Kidney tubule cell (primary cell): ENCODE measurements around the gene REC8.
"Not testable (repeated sequence)": the region's sequence is repeated elsewhere in the genome, so short reads cannot be mapped to it uniquely, and the experiment has no call there.

Experiments
- DNase-seq: peaks from one replicate; pipeline ENCODE4 v3.0.0-alpha.2; 2018; ENCODE audit warnings: low spot score

Gene REC8

DNA sequence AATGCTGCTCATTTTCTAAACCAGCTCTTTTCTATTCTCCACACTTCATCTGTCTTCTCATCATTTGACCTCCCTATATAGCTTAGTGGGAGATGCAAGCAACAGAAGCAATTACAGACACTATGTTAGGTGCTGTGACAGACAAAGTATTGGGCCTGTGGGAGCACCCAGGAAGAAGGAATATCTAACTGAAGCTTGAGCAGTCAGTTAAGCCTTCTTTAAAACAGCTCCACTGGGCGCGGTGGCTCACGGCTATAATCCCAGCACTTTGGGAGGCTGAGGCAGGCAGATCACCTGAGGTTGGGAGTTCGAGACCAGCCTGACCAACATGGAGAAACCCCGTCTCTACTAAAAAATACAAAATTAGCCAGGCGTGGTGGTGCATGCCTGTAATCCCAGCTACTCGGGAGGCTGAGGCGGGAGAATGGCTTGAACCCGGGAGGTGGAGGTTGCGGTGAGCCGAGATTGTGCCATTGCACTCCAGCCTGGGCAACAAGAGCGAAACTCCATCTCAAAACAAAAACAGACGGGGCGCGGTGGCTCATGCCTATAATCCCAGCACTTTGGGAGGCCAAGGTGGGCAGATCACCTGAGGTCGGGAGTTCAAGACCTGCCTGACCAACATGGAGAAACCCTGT, 31.5 kb downstream of the REC8 start:
- not testable (repeated sequence) for DNase-seq

GRCh38 chr14:24204163-24205146, 32.6 kb downstream of the REC8 start:
- no peak for DNase-seq

DNA sequence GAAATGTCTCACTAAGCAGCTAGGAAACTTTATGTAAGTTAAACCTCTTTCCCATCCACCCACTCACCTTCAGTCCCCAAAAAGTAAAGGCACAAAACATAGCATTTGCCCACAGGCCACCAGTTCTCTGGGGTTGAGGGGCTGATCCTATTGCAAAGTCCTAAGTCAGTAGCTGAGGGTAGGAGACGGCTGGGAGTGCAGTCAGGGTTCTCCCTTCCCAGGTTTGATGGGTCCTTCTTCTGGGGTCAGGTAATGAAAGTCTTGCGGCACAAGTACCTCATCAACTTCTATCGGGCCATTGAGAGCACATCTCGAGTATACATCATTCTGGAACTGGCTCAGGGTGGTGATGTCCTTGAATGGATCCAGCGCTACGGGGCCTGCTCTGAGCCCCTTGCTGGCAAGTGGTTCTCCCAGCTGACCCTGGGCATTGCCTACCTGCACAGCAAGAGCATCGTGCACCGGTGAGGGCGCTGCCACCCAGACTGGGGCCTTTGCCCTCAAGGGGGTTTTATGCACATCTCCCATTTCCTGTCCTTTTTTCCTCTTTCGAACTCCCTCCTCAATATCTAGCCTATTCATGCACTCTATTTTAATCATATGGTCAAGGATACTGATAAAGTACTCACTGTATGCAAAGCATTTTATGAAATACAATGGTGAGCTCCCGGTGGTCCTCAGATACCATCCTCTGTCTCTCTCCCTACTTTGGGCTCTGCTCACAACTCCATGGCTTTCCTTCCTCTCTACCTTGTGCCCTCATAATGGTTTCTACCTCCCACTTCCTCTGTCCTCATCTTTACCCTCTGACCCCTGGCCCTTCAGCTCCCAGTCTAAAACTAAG, 34.6 kb downstream of the REC8 start:
- DNase-seq = no peak

DNA sequence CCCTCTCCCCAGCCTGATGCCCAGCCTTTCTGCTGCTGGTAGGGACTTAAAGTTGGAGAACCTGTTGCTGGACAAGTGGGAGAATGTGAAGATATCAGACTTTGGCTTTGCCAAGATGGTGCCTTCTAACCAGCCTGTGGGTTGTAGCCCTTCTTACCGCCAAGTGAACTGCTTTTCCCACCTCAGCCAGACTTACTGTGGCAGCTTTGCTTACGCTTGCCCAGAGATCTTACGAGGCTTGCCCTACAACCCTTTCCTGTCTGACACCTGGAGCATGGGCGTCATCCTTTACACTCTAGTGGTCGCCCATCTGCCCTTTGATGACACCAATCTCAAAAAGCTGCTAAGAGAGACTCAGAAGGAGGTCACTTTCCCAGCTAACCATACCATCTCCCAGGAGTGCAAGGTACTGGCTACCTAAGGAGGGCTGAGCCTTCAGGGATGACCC, 35.2 kb downstream of the REC8 start:
- no peak for DNase-seq

DNA sequence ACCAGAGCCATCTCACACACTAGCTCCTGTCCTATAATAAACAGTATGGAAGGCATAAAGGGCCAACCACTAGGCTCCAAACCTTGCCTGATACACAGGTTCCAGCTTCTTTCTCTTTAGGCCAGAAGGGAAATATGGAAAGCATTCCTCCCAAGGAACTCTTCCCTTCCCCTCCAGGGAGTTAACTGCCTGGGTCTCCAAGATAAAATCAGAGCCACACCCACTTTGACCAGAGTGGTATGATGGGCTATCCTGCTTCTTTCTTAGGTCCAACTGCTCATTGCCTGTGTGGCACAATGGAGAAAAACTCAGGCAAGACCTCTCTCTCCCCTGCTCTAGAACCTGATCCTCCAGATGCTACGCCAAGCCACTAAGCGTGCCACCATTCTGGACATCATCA, 35.7 kb downstream of the REC8 start:
- no peak for DNase-seq

- no peak for DNase-seq
These were observed 39.4 kb downstream of the REC8 start for GRCh38 chr14:24211311-24211710.

DNA sequence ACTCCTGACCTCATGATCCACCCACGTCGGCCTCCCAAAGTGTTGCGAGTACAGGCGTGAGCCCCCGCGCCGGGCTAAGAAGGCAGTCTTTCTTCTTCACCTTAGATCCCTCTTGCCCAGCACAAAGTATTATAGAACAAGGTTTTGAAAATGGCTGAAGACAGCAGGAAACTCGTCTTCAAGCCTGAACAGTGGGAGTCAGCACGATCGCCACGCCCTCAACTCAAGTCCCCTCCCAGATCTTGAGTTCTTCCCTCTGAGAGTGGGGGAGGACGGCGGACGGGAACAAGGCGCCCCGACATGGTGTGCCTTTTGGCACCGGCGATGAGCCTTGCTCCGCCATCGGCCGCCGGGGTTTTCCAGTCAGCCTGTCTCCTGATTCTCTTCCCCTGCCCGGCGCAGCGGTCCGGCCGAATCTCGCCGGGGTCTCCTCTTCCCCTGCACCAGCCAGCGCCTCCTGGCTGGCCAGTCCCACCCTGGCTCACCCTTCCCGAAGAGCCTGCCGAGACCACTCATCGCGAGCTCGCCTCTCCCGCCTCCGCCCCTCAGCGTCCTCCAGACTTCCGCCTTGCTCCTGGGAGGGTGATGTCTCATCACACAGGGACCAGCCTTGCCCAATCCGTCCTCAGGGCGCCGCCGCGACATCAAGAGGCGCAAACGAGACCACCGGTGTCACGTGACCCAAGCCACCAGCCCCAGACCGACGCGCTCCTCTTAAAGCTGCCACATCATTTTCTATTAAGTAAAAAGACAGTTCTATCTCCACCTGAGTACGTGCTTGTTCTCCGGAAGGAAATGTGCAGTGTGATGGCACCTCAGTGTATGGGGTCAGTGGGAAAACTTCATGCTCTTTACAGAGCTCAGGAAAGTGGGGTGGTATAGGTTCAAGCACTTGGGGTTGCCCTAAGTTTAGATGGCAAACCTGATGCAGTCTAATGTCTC, 41.3 kb downstream of the REC8 start, which contains the start of gene CHMP4A:
Gene CHMP4A, minus strand, starts transcription at position 565 of the 942 bp plus-strand sequence. Its CDS starts 49 bp downstream, at position 516.
- peak; percentile 99 for DNase-seq

DNA sequence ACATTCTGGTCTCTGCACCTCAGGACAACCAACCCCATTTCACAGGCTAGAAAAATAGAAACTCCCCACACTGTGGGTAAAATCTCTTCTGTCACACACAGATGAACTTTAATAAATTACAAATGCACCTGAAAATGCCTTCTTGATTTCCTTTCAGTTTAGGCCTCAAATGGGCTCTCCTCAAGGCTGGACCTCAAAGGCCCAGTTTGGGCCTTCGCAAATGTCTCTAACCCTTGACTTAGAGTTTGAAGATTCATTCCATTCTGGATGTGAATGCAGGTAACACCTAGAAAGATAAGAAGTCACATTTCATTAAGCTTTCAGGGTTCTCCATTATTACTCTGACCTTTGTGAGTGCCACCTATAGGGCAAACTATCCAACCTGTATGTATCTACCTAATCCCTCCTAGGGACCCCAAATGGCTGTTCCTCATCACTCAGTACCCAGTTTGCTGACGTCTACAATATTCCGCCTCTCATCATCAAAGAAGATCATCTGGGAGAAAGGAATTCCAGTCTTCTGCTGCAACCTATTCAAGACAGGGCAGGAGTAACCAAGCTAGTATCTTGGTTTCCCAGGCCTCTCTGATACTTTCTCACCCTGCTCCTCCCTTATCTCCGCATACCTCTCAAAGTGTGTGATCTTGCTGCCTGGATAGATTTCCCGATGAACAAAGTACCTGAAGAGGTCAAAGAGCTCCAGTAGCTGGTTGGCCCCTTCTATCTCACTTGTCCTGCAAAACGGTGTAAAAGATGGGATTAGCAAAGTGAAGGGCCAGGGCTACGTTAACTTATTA, 42.2 kb downstream of the REC8 start:
- no peak for DNase-seq

DNA sequence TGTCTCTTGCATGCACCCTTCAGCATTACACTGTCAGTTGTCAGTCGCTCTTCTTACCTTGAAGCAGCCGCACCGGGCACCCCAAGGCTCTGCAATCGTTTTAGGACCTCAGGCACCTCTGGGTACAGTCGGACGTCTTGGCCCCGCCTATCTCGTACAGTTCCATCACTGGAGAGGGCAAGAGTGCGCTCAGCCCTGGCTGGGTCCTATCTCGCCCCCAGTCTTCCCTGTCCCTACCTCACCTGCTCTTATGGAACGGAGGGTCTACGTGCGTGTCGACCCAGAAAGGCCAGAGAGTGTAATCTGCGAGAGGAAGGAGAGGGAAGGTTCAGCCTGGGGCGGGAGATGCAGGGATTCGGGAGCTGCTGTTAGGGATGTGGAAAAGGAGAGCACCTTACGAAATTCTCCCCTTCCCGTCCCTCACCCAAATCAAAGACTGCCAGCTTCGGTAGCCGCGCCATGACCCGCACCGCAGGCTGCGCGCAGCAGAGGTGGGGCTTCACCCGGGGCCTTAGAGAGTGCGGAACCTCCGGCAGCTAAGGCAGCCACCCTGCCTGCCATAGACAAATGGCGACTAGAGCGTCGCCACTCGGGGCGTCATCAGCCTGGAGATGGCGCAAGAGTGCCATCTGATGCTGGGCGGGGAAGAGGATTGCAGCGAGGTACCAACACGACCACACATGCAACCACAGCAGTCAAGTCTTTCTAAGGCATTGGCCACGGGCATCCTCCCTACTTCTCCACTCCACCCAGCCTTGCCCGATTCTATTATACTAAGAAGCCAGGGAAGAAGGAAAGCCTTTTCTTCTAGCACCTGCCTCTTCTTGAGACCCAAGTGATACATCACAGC, 43.8 kb downstream of the REC8 start, which contains the start of gene MDP1:
Gene MDP1, minus strand, starts transcription at position 572 of the 850 bp plus-strand sequence. Its CDS starts 111 bp downstream, at position 461.
- peak; percentile 87 for DNase-seq

DNA sequence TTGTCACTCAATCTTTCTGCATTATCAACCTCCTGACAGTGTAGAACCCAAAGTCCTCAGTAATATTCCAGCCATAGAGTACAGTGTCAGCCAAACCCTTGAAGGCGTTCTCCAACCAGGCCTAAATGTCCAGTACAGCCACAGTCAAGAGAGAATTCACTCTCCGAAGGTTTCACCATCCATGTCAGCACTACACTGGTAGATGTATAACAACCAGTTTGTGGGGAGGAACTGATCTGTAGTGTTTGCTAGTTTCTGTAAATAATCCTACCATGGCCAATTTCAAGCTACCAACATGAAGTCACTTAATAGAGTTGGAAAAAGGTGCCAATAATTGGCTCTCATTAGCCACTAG, 44.4 kb downstream of the REC8 start:
- no peak for DNase-seq

DNA sequence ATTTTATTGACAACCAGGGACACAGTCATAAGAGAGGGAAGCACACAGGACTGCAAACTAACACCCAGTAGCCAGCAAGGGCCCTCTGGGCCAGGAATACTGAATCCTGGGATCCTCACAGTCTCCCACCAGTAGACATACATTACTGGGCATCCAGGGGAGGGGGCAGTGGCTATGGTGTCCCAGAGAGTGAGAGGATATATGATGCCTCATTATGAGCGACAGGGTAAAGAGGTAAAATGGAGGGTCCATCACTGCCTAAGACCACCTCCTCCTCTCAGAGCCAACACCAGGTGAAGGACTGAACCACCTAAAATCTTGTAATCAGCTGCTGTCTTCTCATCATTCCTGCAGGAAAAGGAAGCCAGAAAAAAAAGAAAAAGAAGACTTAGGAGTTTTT, 45.0 kb downstream of the REC8 start:
- DNase-seq = not testable (repeated sequence)

GRCh38 chr14:24219080-24219479, 47.2 kb downstream of the REC8 start:
- DNase-seq = no peak

DNA sequence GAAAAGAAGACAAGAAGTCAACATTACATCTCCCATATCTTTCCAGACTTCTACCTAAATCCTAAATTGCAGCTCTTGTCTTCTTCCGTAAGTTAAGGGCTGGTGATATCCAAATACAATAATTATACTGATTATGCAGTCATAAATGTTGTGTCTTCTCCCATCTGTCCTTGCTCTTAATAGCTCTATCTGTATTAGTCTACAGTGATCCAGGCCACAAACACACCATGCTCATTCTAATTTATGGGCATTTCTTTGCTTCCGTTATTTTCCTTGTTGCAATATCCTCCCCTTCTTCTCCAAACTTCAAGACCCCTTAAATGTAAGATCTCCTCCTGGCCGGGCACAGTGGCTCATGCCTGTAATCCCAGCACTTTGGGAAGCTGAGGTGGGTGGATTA, 47.6 kb downstream of the REC8 start:
- DNase-seq = no peak

DNA sequence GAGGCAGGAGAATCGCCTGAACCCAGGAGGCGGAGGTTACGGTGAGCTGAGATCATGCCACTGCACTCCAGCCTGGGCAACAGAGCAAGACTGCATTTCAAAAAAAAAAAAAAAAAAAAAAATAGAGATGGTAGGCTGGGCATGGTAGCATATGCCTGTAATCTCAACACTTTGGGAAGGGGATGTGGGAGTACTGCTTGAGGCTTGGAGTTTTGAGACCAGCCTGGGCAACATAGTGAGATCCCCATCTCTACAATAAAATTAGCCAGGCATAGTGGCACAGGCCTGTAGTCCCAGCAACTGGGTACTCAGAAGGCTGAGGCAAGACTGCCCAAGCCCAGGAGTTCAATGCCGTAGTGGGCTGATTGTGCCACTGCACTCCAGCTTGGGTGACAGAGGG, 51.1 kb downstream of the REC8 start:
- DNase-seq = not testable (repeated sequence)

- peak; percentile 72 for DNase-seq
These were observed 52.8 kb downstream of the REC8 start for GRCh38 chr14:24224618-24225071.

DNA sequence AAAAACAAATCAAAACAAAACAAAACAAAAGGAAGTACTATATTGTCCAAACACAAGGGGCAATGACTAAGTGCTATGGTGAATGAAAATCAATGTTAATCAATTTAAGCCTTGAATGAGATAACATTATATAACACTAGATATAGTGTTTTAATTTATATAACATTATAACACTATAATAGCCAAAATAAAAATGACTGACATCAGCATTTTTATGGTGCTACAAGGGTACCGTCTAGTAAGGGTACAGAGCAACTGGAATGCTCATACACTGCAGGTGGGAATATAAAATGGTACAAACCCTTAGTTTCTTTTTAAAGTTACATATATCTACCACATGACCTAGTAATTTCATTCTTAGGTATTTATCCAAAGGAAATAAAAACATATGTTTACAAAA, 54.6 kb downstream of the REC8 start:
- no peak for DNase-seq

GRCh38 chr14:24228902-24229301, 57.0 kb downstream of the REC8 start:
- no peak for DNase-seq
